Measurements from ENCODE around the gene ITPA.

ITPA gene

GRCh38 chr20:3227506-3227905, 18.2 kb downstream of the ITPA start:
- DNase-seq (ENCODE audit: low read depth in 4 of 4, low spot score in 1 of 4), result no peak

- no peak for DNase-seq (ENCODE audit: low read depth in 4 of 4, low spot score in 1 of 4)
Measured at GRCh38 chr20:3227936-3228749, 18.8 kb downstream of the ITPA start.

GRCh38 chr20:3228750-3229032, 19.4 kb downstream of the ITPA start:
- no peak for DNase-seq (ENCODE audit: low read depth in 4 of 4, low spot score in 1 of 4)

- no peak for DNase-seq (ENCODE audit: low read depth in 4 of 4, low spot score in 1 of 4)
Measured at GRCh38 chr20:3229158-3229557, 19.9 kb downstream of the ITPA start.

GRCh38 chr20:3229798-3230197, 20.5 kb downstream of the ITPA start:
- no peak for DNase-seq (ENCODE audit: low read depth in 4 of 4, low spot score in 1 of 4)

- no peak for DNase-seq (ENCODE audit: low read depth in 4 of 4, low spot score in 1 of 4)
Measured at GRCh38 chr20:3231116-3231515, 21.8 kb downstream of the ITPA start.

- DNase-seq (ENCODE audit: low read depth in 4 of 4, low spot score in 1 of 4), result no peak
Measured at GRCh38 chr20:3231889-3232588, 22.7 kb downstream of the ITPA start.

- DNase-seq (ENCODE audit: low read depth in 4 of 4, low spot score in 1 of 4), result no peak
Measured at GRCh38 chr20:3233131-3233990, 24.1 kb downstream of the ITPA start.

GRCh38 chr20:3233991-3234498, 24.7 kb downstream of the ITPA start:
- DNase-seq (ENCODE audit: low read depth in 4 of 4, low spot score in 1 of 4), result no peak

- DNase-seq (ENCODE audit: low read depth in 4 of 4, low spot score in 1 of 4), result no peak
Measured at GRCh38 chr20:3235666-3236324, 26.5 kb downstream of the ITPA start.

GRCh38 chr20:3237011-3237957, 28.0 kb downstream of the ITPA start:
- no peak for DNase-seq (ENCODE audit: low read depth in 4 of 4, low spot score in 1 of 4)

- DNase-seq (ENCODE audit: low read depth in 4 of 4, low spot score in 1 of 4), result no peak
Measured at GRCh38 chr20:3237958-3238615, 28.8 kb downstream of the ITPA start.

- peak in 2 of 4 experiments; percentile 18 to 36 for DNase-seq (ENCODE audit: low read depth in 4 of 4, low spot score in 1 of 4)
Measured at GRCh38 chr20:3238616-3239025, 29.3 kb downstream of the ITPA start.

GRCh38 chr20:3239026-3239866, 29.9 kb downstream of the ITPA start, which contains the start of gene SLC4A11:
Gene SLC4A11 (minus strand): TSS chr20:3239190. CDS start chr20:3239137, 53 bp downstream.
- no peak for DNase-seq (ENCODE audit: low read depth in 4 of 4, low spot score in 1 of 4)

GRCh38 chr20:3239867-3240775, 30.8 kb downstream of the ITPA start:
- DNase-seq (ENCODE audit: low read depth in 4 of 4, low spot score in 1 of 4), result no peak

GRCh38 chr20:3240776-3241363, 31.6 kb downstream of the ITPA start:
- no peak for DNase-seq (ENCODE audit: low read depth in 4 of 4, low spot score in 1 of 4)

- DNase-seq (ENCODE audit: low read depth in 4 of 4, low spot score in 1 of 4), result no peak
Measured at GRCh38 chr20:3242172-3242692, 32.9 kb downstream of the ITPA start.

All from stimulated activated CD4-positive, alpha-beta T cell treated with anti-CD3 and anti-CD28 coated beads, Interleukin-1b, Interleukin-23, amount 100 ng/mL, for 24 hours (primary cell).